SH-SY5Y (cell line): Measurements from ENCODE around the gene ADAM22.

ENCODE experiments used
- GATA2 ChIP-seq: IDR thresholded peaks from 2 replicates; pipeline ENCODE4 v1.6.1; 2011; ENCODE audit warnings: mild to moderate bottlenecking, low read depth, low read length
- GATA3 ChIP-seq: IDR thresholded peaks from 2 replicates; pipeline ENCODE4 v1.6.1; 2011; ENCODE audit warnings: low read depth, mild to moderate bottlenecking, low read length, moderate library complexity

DNA sequence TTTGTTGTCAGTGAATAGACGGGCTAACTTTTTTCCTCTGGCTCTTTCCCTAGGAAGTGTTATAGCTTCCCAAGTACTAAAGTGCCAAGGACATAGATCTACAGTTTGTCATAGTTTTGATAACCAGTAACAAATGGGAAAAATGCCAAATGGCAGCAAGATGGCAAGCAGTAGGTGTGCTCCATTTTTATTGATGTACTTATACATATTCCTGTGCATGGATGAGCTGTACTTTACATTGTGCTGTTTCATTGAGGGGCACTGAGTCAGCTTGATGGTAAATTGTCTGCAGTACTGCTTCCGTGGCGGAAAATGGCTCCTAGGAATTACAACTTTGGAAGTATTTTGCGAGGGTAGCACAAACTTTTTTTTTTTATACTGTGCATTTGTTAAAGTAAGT is 7.1 kb downstream of the ADAM22 start:
- TF ChIP-seq GATA2 (no peak), GATA3 (no peak)
